Amygdala (tissue), 56 donors: ENCODE measurements around the gene NTRK3.
"Not testable (repeated sequence)": the region's sequence is repeated elsewhere in the genome, so short reads cannot be mapped to it uniquely, and the experiment has no call there.

Experiments used
- DNase-seq, 56 donors: peaks; one replicate each; lab custom pipeline; 2025; lab: John Stamatoyannopoulos, UW

The NTRK3 gene

GRCh38 chr15:87863152-87863551 is 393.4 kb downstream of the NTRK3 start:
- no peak for DNase-seq

GRCh38 chr15:87860743-87861142 is 395.8 kb downstream of the NTRK3 start:
- DNase-seq = no peak

- no peak for DNase-seq
These were observed 397.9 kb downstream of the NTRK3 start for GRCh38 chr15:87858651-87859050.

GRCh38 chr15:87851497-87851896 is 405.0 kb downstream of the NTRK3 start:
- no peak for DNase-seq

GRCh38 chr15:87850916-87851315 is 405.6 kb downstream of the NTRK3 start:
- no peak for DNase-seq

GRCh38 chr15:87849181-87849580 is 407.4 kb downstream of the NTRK3 start:
- no peak for DNase-seq

GRCh38 chr15:87848012-87848411 is 408.5 kb downstream of the NTRK3 start:
- DNase-seq = no peak

GRCh38 chr15:87846746-87847145 is 409.8 kb downstream of the NTRK3 start:
- DNase-seq = no peak

GRCh38 chr15:87843312-87843711 is 413.2 kb downstream of the NTRK3 start:
- DNase-seq = no peak

GRCh38 chr15:87841426-87841998 is 415.0 kb downstream of the NTRK3 start:
- DNase-seq = no peak

GRCh38 chr15:87835830-87836229 is 420.7 kb downstream of the NTRK3 start:
- DNase-seq = not testable (repeated sequence)

GRCh38 chr15:87833333-87833732 is 423.2 kb downstream of the NTRK3 start:
- not testable (repeated sequence) for DNase-seq

GRCh38 chr15:87829332-87830050 is 427.0 kb downstream of the NTRK3 start:
- no peak for DNase-seq

- no peak for DNase-seq
These were observed 427.9 kb downstream of the NTRK3 start for GRCh38 chr15:87828608-87829007.

- DNase-seq = no peak
These were observed 429.4 kb downstream of the NTRK3 start for GRCh38 chr15:87827131-87827530.

- no peak for DNase-seq
These were observed 430.3 kb downstream of the NTRK3 start for GRCh38 chr15:87826119-87826747.

GRCh38 chr15:87818756-87819155 is 437.8 kb downstream of the NTRK3 start:
- DNase-seq = no peak

- no peak for DNase-seq
These were observed 439.0 kb downstream of the NTRK3 start for GRCh38 chr15:87817553-87817952.

GRCh38 chr15:87816811-87817210 is 439.7 kb downstream of the NTRK3 start:
- no peak for DNase-seq

GRCh38 chr15:87816016-87816415 is 440.5 kb downstream of the NTRK3 start:
- DNase-seq = no peak
